Measurements from ENCODE around the gene CCDC18. TPM values are rescaled to one million over a fixed set of nuclear protein-coding genes. Genes with fewer than 3 reads are reported as not detected.

CCDC18 gene
- total RNA-seq, result 10 to 100 TPM in 1 of 4 donors, 1 to 10 TPM in 3; 2.2 to 15.5 (median 3.6) TPM

DNA sequence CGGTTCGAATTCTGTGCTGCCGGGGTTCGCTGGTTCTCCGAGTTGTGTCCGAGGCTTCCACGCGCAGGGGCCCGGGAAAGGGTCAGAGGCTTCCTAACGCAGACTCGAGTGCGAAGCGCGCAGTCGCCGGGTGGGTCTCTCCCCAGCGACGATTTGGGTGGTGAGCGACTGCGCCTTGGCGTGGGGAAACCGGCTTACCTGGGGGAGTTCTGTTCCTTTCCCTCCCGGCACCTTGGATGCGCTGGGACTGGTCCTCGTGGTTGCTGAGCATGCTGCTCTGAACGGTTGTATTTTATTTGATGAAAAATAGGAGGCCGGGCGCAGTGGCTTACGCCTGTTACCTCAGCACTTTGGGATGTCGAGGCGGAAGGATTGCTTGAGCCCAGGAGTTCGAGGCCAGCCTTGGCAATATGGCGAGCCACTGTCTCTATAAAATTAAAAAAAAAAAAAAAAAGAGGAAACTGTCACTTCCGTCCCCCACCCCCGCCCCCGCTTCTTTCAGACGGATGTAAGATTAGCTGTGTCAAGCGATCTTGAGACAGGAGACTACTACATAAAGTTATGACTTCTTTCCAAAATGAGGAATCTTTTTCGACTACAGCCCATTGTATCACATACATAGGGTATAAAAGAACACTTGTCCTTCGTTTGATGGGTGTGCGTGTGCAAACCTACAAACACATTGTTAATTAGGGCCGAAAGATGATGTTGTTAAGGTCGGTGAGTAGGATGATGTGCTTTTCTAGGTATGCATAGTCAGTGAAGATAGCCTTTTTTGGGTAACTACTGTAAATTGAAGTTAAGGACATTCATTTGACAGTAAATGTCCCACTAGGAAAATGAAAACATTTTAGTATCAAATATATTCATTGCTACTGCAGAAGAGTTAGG lies at the start of gene CCDC18:
Gene CCDC18 (plus strand): TSS at position 2 of the 891 bp plus-strand sequence. CDS start 2,638 bp downstream, outside the sequence.
- Histone ChIP-seq H3K4me1 (peaks cover 14 to 15% of the 10 kb centered on the region in 2 donors), H3K36me3 (no peaks in the 10 kb centered on the region), H3K27ac (peak within 1 kb of the TSS; percentile 92 to 100 (median 99)), H3K27me3 (no peaks in the 10 kb centered on the region), H3K9me3 (no peaks in the 10 kb centered on the region), H3K4me3 (replicated peaks in 1 of 3) (peak within 1 kb of the TSS; percentile 27 to 93 (median 89))
- DNase-seq, result no peak
- intact Hi-C loops (cut with DNase I), result no loop called here
- WGBS, 2 donors, result 3 to 8% methylated on average over 17 to 43 of the region's 43 CpGs
- TF ChIP-seq POLR2A (IDR thresholded peaks at IDR 0.05) (no peak), CTCF (IDR thresholded peaks at IDR 0.05) (no peak)

GRCh38 chr1:93132638-93133037 lies 47.9 kb upstream of the CCDC18 start:
- no peak overlapping the region for H3K27ac ChIP-seq
- intact Hi-C loops (cut with DNase I), result no loop called here
- no peak for TF ChIP-seq CTCF (IDR thresholded peaks at IDR 0.05)
- TF ChIP-seq POLR2A (IDR thresholded peaks at IDR 0.05), result no peak
- peaks cover 4 to 17% of the 10 kb centered on the region in 2 donors for H3K36me3 ChIP-seq
- no peaks in the 10 kb centered on the region for H3K4me1 ChIP-seq
- no peaks in the 10 kb centered on the region for H3K27me3 ChIP-seq
- no peaks in the 10 kb centered on the region for H3K9me3 ChIP-seq
- H3K4me3 ChIP-seq (replicated peaks in 1 of 3), result no peak overlapping the region
- DNase-seq, result no peak

DNA sequence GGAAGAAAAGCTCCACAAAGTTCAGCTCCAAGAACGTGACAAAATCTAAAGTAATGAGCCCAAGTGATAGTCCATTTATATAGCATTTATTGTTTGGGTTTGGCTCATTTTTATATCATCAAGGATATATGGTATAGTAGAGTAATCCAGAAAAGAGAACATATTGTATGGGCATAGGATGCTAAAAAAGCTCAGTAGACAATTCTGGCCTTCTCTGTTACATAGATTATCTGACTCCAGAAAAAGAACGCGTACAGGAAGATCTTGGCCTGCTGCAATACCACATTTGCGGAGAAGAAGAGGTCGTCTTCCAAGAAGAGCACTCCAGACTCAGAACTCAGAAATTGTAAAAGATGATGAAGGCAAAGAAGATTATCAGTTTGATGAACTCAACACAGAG lies 44.1 kb upstream of the CCDC18 start:
- Histone ChIP-seq H3K4me3 (replicated peaks in 1 of 3) (no peak overlapping the region), H3K9me3 (no peaks in the 10 kb centered on the region), H3K4me1 (no peaks in the 10 kb centered on the region), H3K27ac (no peak overlapping the region), H3K27me3 (no peaks in the 10 kb centered on the region), H3K36me3 (peaks cover 4 to 17% of the 10 kb centered on the region in 2 donors)
- 96 to 97% methylated on average over 5 of the region's 5 CpGs for WGBS, 2 donors
- intact Hi-C loops (cut with DNase I), result loop anchor here (5.0 kb wide), 1 partner anchor 86 kb away; no protein-coding TSS in a partner anchor
- no peak for DNase-seq
- no peak for TF ChIP-seq POLR2A (IDR thresholded peaks at IDR 0.05)

- H3K9me3 ChIP-seq, result no peaks in the 10 kb centered on the region
- no peak overlapping the region for H3K4me3 ChIP-seq (replicated peaks in 1 of 3)
- intact Hi-C loops (cut with DNase I), result loop anchor here (5.0 kb wide), 1 partner anchor 85 kb away; no protein-coding TSS in a partner anchor
- WGBS, 2 donors, result 56 to 80% methylated on average over 3 of the region's 3 CpGs
- H3K27ac ChIP-seq, result no peak overlapping the region
- DNase-seq, result no peak
- TF ChIP-seq POLR2A (IDR thresholded peaks at IDR 0.05), result no peak
- TF ChIP-seq CTCF (IDR thresholded peaks at IDR 0.05), result no peak
- peaks cover 4 to 17% of the 10 kb centered on the region in 2 donors for H3K36me3 ChIP-seq
- H3K27me3 ChIP-seq, result no peaks in the 10 kb centered on the region
- no peaks in the 10 kb centered on the region for H3K4me1 ChIP-seq
These were observed 42.8 kb upstream of the CCDC18 start for GRCh38 chr1:93137604-93138292.

GRCh38 chr1:93140106-93140505 lies 40.4 kb upstream of the CCDC18 start:
- intact Hi-C loops (cut with DNase I), result no loop called here
- peaks cover 4 to 15% of the 10 kb centered on the region in 2 donors for H3K36me3 ChIP-seq
- DNase-seq, result no peak

More at GRCh38 chr1:93140106-93140505, 40.4 kb upstream of the CCDC18 start:
- Histone ChIP-seq H3K27me3 (no peaks in the 10 kb centered on the region), H3K9me3 (no peaks in the 10 kb centered on the region), H3K27ac (no peak overlapping the region), H3K4me1 (no peaks in the 10 kb centered on the region), H3K4me3 (replicated peaks in 1 of 3) (no peak overlapping the region)
- TF ChIP-seq CTCF (IDR thresholded peaks at IDR 0.05) (no peak), POLR2A (IDR thresholded peaks at IDR 0.05) (no peak)
- WGBS, 2 donors, result 85 to 93% methylated on average over 1 of the region's 1 CpG

Measured in thyroid gland (tissue), 4 donors.